PC-3 (cell line): ENCODE data around the gene RNF169. TPM values are rescaled to one million over a fixed set of nuclear protein-coding genes. Genes with fewer than 3 reads are reported as not detected.
A peak's percentile ranks its signal among the peaks of the same experiment; 100 is the strongest.

Source experiments
- ATAC-seq: fragments of 200-7000 bp; cut with Tn5 transposase; 2 replicates; pipeline ENCODE4 v1.9.1; 2020; ENCODE audit warnings: mild to moderate bottlenecking, moderate library complexity
- Bru-seq: library from RNA; stranded (reverse); fragments of 400-500 nt; gene quantifications from one replicate; lab custom pipeline; 2021; lab: Mats Ljungman, UMichigan
- BruChase-seq, 2 experiments: library from RNA; stranded (reverse); fragments of 400-500 nt; gene quantifications; one replicate each; lab custom pipeline; 2021; lab: Mats Ljungman, UMichigan
- BruUV-seq: library from RNA; stranded (reverse); fragments of 400-500 nt; replicated peaks from 2 replicates; lab custom pipeline; 2021; lab: Mats Ljungman, UMichigan
- CTCF ChIA-PET: fragments of 300-600 bp; sonication (Branson Sonifier 250); formaldehyde crosslinking; loops from one replicate; lab custom pipeline; 2022; ENCODE audit warnings: antibody characterized with exemption; lab: Charles Lee
- POLR2A ChIA-PET: fragments of 300-600 bp; sonication (Branson Sonifier 250); formaldehyde crosslinking; loops from one replicate; lab custom pipeline; 2022; ENCODE audit warnings: antibody characterized with exemption; ENCODE audit not compliant: unreplicated experiment; lab: Charles Lee
- DNase-seq: peaks from one replicate; pipeline ENCODE4 v3.0.0-alpha.2; 2015
- H2AFZ ChIP-seq: fragments of 300-600 bp; sonication (generic); 2 replicates; pipeline ENCODE4 v1.6.0; 2016; ENCODE audit warnings: antibody characterized with exemption, low read length
- H3F3A ChIP-seq: fragments of 300-600 bp; sonication (generic); one replicate; pipeline ENCODE4 v1.6.0; 2017; ENCODE audit warnings: antibody characterized with exemption, low read length, control low read depth, mild to moderate bottlenecking; ENCODE audit not compliant: unreplicated experiment
- H3K27ac ChIP-seq: fragments of 300-600 bp; sonication (generic); 2 replicates; pipeline ENCODE4 v1.5.1; 2016; ENCODE audit warnings: mild to moderate bottlenecking, low read length
- H3K27me3 ChIP-seq: fragments of 300-600 bp; sonication (generic); 2 replicates; pipeline ENCODE4 v1.6.1; 2016; ENCODE audit warnings: low read length, mixed read lengths
- H3K36me3 ChIP-seq: fragments of 300-600 bp; sonication (generic); 2 replicates; pipeline ENCODE4 v1.6.1; 2016; ENCODE audit warnings: low read depth, mixed run types, low read length, mixed read lengths
- H3K4me1 ChIP-seq: fragments of 300-600 bp; sonication (generic); 2 replicates; pipeline ENCODE4 v1.5.1; 2016; ENCODE audit warnings: low read length; ENCODE audit not compliant: insufficient read depth
- H3K4me2 ChIP-seq: fragments of 300-600 bp; sonication (generic); 2 replicates; pipeline ENCODE4 v1.6.0; 2016; ENCODE audit warnings: low read length
- H3K4me3 ChIP-seq: fragments of 300-600 bp; sonication (generic); 2 replicates; pipeline ENCODE4 v1.5.1; 2016; ENCODE audit warnings: mild to moderate bottlenecking, low read length, mixed read lengths
- H3K79me2 ChIP-seq: fragments of 300-600 bp; sonication (generic); 2 replicates; pipeline ENCODE4 v1.6.1; 2017; ENCODE audit warnings: low read length, mixed read lengths
- H3K9ac ChIP-seq: fragments of 300-600 bp; sonication (generic); 2 replicates; pipeline ENCODE4 v1.6.0; 2016; ENCODE audit warnings: mild to moderate bottlenecking, low read length
- H3K9me2 ChIP-seq: fragments of 300-600 bp; sonication (generic); replicated peaks from 2 replicates; pipeline ENCODE4 v1.6.1; 2016; ENCODE audit warnings: mixed run types, low read length, mixed read lengths
- H3K9me3 ChIP-seq: fragments of 300-600 bp; sonication (generic); 2 replicates; pipeline ENCODE4 v1.6.1; 2016; ENCODE audit warnings: low read length, mixed read lengths
- H4K20me1 ChIP-seq: fragments of 300-600 bp; sonication (generic); 2 replicates; pipeline ENCODE4 v1.6.1; 2016; ENCODE audit warnings: low read length, mixed read lengths
- CTCF ChIP-seq: fragments of 300-600 bp; sonication (generic); conservative IDR thresholded peaks from 2 replicates; pipeline ENCODE4 v1.5.1; 2017; ENCODE audit warnings: antibody characterized with exemption, low read depth, mild to moderate bottlenecking, low read length
- EZH2 ChIP-seq: fragments of 300-600 bp; sonication (generic); IDR thresholded peaks from one replicate; pipeline ENCODE4 v1.6.1; 2017; ENCODE audit warnings: antibody characterized with exemption, mild to moderate bottlenecking, low read length; ENCODE audit not compliant: unreplicated experiment
- EZH2phosphoT487 ChIP-seq: fragments of 300-600 bp; sonication (generic); IDR thresholded peaks from 2 replicates; pipeline ENCODE4 v1.6.1; 2018; ENCODE audit warnings: mild to moderate bottlenecking, antibody characterized with exemption, low read length, borderline replicate concordance
- intact Hi-C: fragments of 100-400 bp; cut with micrococcal nuclease; formaldehyde crosslinking; loops from 2 replicates; pipeline ENCODE4 v1.9.0; 2023
- long read RNA-seq: library from polyadenylated mRNA; unstranded; transcript quantifications from one replicate; pipeline ENCODE4 v2.0.0, GENCODE V29; 2021; ENCODE audit not compliant: unreplicated experiment
- total RNA-seq: library from RNA; depleted of rRNA; stranded (reverse); fragments of >200 nt; gene quantifications from 2 replicates; pipeline ENCODE4 v1.2.3, GENCODE V29; 2014; rRNA removed

The RNF169 gene
- total RNA-seq = 20.4 and 20.8 TPM in 2 replicates
- percentile 89 among the genes with signal in this experiment for Bru-seq, nascent RNA
- percentile 84 among the genes with signal in this experiment for BruChase-seq, experiment 1, labeled RNA remaining after a 6-hour chase
- percentile 85 among the genes with signal in this experiment for BruChase-seq, experiment 2, labeled RNA remaining after a 2-hour chase
- long read RNA-seq, full-length matches to known transcripts = 5 of 33 reads
- long read RNA-seq, partial matches to known transcripts = 5 of 33 reads
- long read RNA-seq, other reads (novel, unspliced or antisense) = 23 of 33 reads

GRCh38 chr11:74748211-74749126 is at the start of gene RNF169:
Gene RNF169, plus strand, starts transcription at chr11:74748849. Its CDS starts 32 bp downstream, at chr11:74748881.
- H3K9ac ChIP-seq = peak within 1 kb of the TSS; percentile 87
- no peaks in the 10 kb centered on the region for H3K36me3 ChIP-seq
- peaks cover 24% of the 10 kb centered on the region for H3K4me1 ChIP-seq
- H2AFZ ChIP-seq = peak within 1 kb of the TSS; percentile 77
- H3F3A ChIP-seq = no peaks in the 10 kb centered on the region
- H3K9me2 ChIP-seq = no peaks in the 10 kb centered on the region
- peak within 1 kb of the TSS; percentile 55 for H3K27ac ChIP-seq
- H3K4me3 ChIP-seq = peak within 1 kb of the TSS; percentile 90
- no peaks in the 10 kb centered on the region for H3K27me3 ChIP-seq
- DNase-seq = peak; percentile 97
- intact Hi-C loops = no loop called here
- ChIA-PET POLR2A (interaction anchor here (0.5 kb wide), 1 partner anchor 15 kb away, joined by 16 read pairs; no protein-coding TSS in a partner anchor), CTCF (no interaction called here)
- H3K9me3 ChIP-seq = no peaks in the 10 kb centered on the region
- peak; percentile 97 for ATAC-seq
- peak within 1 kb of the TSS; percentile 95 for H3K4me2 ChIP-seq
- peaks cover 43% of the 10 kb centered on the region for H3K79me2 ChIP-seq
- BruUV-seq = TSS peak; percentile 44
- peaks cover 14% of the 10 kb centered on the region for H4K20me1 ChIP-seq
- TF ChIP-seq EZH2 (no peak), EZH2phosphoT487 (no peak), CTCF (no peak)

GRCh38 chr11:74699615-74700396 is 48.8 kb upstream of the RNF169 start:
- no peaks in the 10 kb centered on the region for H3K9me2 ChIP-seq
- no peak for DNase-seq
- TF ChIP-seq EZH2 (no peak), CTCF (no peak), EZH2phosphoT487 (no peak)
- H3K27ac ChIP-seq = no peak overlapping the region
- no peak overlapping the region for H3K9ac ChIP-seq
- H3K4me1 ChIP-seq = peaks cover 1% of the 10 kb centered on the region
- no peak for ATAC-seq
- H3K27me3 ChIP-seq = no peaks in the 10 kb centered on the region
- no TSS peak for BruUV-seq
- H4K20me1 ChIP-seq = no peaks in the 10 kb centered on the region
- intact Hi-C loops = no loop called here
- no peak overlapping the region for H3K4me3 ChIP-seq
- H3K9me3 ChIP-seq = no peaks in the 10 kb centered on the region
- no peaks in the 10 kb centered on the region for H3F3A ChIP-seq
- ChIA-PET POLR2A (no interaction called here), CTCF (no interaction called here)
- no peaks in the 10 kb centered on the region for H3K79me2 ChIP-seq
- no peaks in the 10 kb centered on the region for H3K36me3 ChIP-seq
- H3K4me2 ChIP-seq = no peak overlapping the region
- no peak overlapping the region for H2AFZ ChIP-seq
